Brain pericyte (primary cell): ENCODE measurements around the gene PNPLA2.

Source experiments
- DNase-seq: peaks from one replicate; pipeline ENCODE4 v3.0.0-alpha.2; 2012; ENCODE audit warnings: low read depth, low spot score

The PNPLA2 gene, protein sequence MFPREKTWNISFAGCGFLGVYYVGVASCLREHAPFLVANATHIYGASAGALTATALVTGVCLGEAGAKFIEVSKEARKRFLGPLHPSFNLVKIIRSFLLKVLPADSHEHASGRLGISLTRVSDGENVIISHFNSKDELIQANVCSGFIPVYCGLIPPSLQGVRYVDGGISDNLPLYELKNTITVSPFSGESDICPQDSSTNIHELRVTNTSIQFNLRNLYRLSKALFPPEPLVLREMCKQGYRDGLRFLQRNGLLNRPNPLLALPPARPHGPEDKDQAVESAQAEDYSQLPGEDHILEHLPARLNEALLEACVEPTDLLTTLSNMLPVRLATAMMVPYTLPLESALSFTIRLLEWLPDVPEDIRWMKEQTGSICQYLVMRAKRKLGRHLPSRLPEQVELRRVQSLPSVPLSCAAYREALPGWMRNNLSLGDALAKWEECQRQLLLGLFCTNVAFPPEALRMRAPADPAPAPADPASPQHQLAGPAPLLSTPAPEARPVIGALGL

DNA sequence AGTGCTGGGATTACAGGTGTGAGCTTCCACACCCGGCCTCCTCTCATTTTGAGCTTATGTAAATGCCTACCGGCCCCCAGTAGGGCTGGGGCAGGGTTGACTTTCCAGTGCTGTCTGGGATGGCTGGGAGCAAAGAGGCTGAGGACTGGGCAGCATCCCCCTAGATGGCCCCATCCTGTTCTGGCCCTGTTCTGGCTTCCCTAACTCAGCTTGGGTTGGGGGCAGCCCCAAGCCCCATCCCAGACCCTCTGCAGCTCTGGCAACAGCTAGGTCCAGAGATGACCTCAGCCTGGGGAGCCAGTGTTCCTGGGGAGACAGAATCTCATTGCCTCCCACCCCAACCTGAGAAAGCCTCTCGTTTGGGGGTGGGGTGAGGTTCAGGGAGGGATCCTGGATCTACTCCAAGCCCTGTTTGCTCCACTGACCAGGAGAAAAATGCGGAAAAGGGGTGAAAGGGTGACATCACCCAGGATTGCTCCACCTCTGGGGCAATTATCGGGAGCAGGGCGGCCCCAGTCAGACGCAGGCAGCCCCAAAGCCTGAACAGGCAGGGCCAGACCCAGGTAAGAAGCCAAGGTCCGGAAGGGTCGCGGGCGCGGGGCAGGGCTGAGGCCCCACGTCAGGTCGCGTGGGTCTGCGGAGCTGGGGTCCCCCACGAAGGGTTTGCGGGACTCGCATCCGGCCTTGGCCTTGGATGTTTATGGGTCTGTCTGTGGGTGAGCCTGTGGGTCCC, at the start of gene PNPLA2:
TSS of gene PNPLA2 (plus strand) at position 519 of the 733 bp plus-strand sequence. CDS start 805 bp downstream, outside the sequence.
- DNase-seq = no peak

GRCh38 chr11:769887-770641, 48.6 kb upstream of the PNPLA2 start:
- DNase-seq = no peak

GRCh38 chr11:770642-771616, 47.8 kb upstream of the PNPLA2 start:
- DNase-seq = no peak

GRCh38 chr11:771617-772204, 47.0 kb upstream of the PNPLA2 start:
- DNase-seq = no peak

GRCh38 chr11:772429-773390, 46.0 kb upstream of the PNPLA2 start:
- DNase-seq = no peak

GRCh38 chr11:773425-773824, 45.3 kb upstream of the PNPLA2 start:
- DNase-seq = no peak

DNA sequence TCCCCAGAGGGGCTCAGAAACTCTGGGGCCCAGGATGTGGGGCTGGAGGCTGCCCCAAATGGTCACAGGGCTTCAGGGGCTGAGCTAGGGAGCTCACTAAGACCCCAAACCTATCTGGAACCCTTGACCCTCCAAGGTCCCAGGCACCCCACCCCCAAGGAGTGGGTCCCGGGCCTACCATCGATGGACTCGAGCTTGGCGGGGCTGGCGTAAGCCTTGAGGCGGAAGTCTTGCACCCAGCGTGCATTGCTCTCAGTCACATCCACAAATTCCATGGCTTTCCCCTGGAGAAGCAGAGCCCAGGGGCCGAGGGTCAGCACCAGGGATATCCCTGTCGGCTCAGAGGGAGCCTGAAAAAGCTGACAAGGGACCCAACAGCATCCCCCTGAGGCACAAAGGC, 44.9 kb upstream of the PNPLA2 start:
- DNase-seq = no peak

- DNase-seq = no peak
Observed at GRCh38 chr11:774873-775592, 43.7 kb upstream of the PNPLA2 start.

GRCh38 chr11:776263-776560, 42.5 kb upstream of the PNPLA2 start:
- DNase-seq = no peak

DNA sequence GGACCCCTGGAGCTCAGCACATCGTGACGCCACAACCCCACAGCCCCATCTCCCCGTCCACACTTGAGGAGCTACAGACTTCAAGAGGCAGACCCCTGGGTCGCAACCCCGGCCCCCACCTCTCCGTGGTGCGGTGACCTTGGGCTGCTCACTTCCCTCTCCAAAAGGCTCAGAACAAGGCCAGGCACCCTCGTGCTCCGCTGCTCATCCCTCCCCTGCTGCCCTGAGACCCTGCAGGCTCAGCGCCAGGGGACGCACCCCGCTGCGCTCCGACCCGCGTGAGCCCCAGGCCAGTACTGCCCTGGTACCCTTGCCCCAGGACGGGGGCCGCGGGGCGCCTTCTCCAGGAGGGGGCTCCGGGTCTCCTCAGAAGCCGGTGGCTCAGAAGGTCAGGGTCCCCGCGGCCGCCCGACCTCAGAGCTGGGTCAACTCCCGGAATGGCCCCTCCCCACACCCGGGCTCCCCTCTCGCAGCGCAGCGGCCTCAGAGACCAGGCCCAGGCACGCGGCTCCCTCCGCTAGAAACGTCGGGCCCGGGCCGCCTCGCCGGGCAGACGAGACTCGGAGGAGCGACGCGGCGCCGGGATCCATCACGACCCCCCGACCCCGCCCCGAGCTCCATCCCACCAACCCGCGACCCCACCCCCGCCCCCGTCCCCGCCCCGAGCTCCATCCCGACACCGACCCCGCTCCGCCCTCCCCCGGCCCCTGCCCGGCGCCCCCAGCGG, 42.0 kb upstream of the PNPLA2 start:
- DNase-seq = no peak

- DNase-seq = no peak
Observed at GRCh38 chr11:777288-778255, 41.1 kb upstream of the PNPLA2 start, which contains the start of gene GATD1. Gene GATD1 (minus strand): TSS chr11:777487. CDS start chr11:777462, 25 bp downstream.

DNA sequence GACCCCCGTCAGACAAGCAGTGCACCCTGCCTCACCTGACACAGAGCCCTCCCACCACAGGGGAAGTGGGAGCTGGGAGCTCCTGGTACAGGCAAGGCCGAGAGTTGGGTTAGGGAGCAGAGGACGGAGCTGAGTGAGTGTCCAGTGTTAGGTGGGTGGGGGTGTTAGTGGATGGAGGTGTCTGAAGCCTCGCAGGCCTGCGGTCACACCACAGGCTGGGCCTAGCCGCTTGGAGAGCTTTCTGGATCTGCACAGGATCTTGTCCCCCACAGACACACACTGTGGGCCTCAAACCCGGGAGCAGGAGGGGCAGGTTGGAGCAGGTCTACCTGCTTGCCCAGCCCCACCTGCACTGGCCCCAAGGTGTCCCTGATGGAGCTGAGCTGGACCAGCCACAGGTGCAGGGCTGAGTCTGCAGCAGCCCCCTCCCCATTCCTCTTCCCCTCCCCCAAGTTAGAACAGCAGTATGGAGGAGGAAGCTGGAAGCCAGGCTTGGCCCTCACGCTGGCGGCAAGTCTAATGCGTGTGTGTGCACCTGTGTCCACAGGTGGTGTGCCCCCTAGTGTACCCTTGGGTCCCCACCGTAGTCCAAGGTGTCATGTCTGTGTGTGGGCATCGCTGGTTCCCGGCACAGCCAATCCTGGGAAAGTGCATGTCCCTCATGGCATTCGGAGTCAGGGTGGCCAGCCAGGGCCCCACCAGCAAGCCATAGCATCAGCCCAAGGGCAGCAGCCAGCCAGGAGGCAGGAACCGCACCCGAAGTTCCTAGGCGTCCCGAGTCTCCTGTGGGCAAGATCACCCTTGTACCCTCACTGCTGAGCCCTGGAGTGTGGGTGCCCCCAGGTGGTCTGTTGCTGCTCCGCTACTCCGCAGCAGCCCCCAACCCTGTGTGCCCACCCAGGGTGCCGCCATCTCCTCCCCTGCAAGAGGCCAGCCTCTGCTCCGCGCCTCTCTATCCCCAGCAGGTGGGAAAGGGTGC, 39.4 kb upstream of the PNPLA2 start:
- no peak for DNase-seq

GRCh38 chr11:779955-780532, 38.7 kb upstream of the PNPLA2 start:
- DNase-seq = no peak

DNA sequence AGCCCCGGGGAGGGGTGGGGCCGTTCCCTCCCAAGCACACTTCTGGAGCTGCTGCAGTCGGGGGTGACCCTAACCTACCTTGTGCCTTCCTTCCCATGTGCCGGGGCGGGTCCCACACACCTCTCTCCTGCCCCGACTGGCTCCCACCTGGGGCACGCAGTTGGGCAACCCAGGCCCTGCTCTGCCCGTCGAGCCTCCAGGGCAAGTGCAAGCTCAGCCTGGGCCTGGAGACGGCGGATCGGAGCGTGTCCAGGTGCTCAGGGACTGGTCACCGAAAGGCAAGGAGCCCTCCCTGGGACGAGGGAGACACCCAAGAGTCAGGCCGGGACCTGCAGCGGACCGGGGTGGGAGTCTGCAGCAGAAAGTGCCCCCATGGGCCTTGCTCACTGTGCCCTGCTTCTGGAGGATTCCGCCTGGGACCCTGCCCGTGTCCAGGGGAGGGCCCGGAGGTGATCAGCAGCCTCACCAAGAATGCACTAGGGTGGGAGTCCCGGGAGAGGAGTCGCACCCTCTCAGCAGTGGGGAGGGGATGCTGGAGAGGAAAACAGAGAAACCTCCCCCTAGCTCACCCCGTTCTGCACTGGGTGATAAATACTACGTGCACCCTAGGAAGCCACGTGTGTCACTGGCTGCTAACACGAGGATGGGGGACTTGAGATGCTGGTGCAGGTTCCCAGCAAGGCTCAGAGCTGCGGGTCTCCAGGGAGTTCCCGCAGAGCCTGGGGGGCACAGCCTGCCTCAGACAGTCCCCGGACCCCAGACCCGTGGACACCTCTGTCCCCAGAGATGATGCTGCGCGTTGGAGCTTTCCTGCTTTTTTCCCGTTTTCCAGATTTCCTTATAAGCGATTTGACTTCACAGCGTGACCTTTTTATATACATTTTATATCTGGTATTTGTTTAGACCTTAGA, 36.2 kb upstream of the PNPLA2 start:
- DNase-seq = no peak
